HepG2 (cell line): ENCODE measurements around the gene PM20D1. TPM values are rescaled to one million over a fixed set of nuclear protein-coding genes. Genes with fewer than 3 reads are reported as not detected.

Source experiments
- ATAD3A ChIP-seq: sonication (generic); formaldehyde crosslinking; IDR thresholded peaks from 2 replicates; pipeline ENCODE4 v1.4.0; 2020; ENCODE audit warnings: missing genetic modification reagents
- ATF2 ChIP-seq: sonication (generic); formaldehyde crosslinking; IDR thresholded peaks from 2 replicates; pipeline ENCODE4 v1.4.0; 2020; ENCODE audit warnings: missing genetic modification reagents
- CREBL2 ChIP-seq: sonication (generic); formaldehyde crosslinking; IDR thresholded peaks from 2 replicates; pipeline ENCODE4 v1.8.1; 2023; ENCODE audit warnings: missing genetic modification reagents, mild to moderate bottlenecking, borderline replicate concordance
- DNMT3B ChIP-seq: conservative IDR thresholded peaks from 2 replicates; pipeline ENCODE4 v1.6.1; 2016; ENCODE audit warnings: missing biosample characterization, control low read depth
- ETS1 ChIP-seq: sonication (generic); formaldehyde crosslinking; IDR thresholded peaks from 2 replicates; pipeline ENCODE4 v1.4.0; 2020; ENCODE audit warnings: missing genetic modification reagents
- FOXM1 ChIP-seq: sonication (generic); formaldehyde crosslinking; IDR thresholded peaks from 2 replicates; pipeline ENCODE4 v1.5.0; 2020; ENCODE audit warnings: missing genetic modification reagents
- HDAC6 ChIP-seq: fragments of 200-600 bp; sonication (generic); IDR thresholded peaks from 2 replicates; pipeline ENCODE4 v1.7.0; 2017; ENCODE audit warnings: mild to moderate bottlenecking, antibody characterized with exemption, low read length, low read depth
- KLF16 ChIP-seq, 2 experiments: sonication (generic) in 1 of 2; formaldehyde crosslinking in 1 of 2; IDR thresholded peaks; 2 replicates each; pipeline versions ENCODE4 v1.6.1 to v1.8.0; 2016 to 2023; ENCODE audit warnings: missing genetic modification reagents in 2 of 2, missing compliant biosample characterization in 1 of 2
- LRRFIP1 ChIP-seq: sonication (generic); formaldehyde crosslinking; conservative IDR thresholded peaks from 2 replicates; pipeline ENCODE4 v1.4.0; 2020; ENCODE audit warnings: missing genetic modification reagents
- MAFF ChIP-seq: IDR thresholded peaks from 2 replicates; pipeline ENCODE4 v1.6.1; 2011; ENCODE audit warnings: low read depth, low read length, improper control_type of control experiment
- MEIS2 ChIP-seq: sonication (generic); formaldehyde crosslinking; IDR thresholded peaks from 2 replicates; pipeline ENCODE4 v1.9.0; 2021; ENCODE audit warnings: mild to moderate bottlenecking, missing genetic modification reagents
- NRL ChIP-seq: sonication (generic); formaldehyde crosslinking; IDR thresholded peaks from 2 replicates; pipeline ENCODE4 v1.5.0; 2020; ENCODE audit warnings: missing genetic modification reagents, mild to moderate bottlenecking, moderate library complexity, borderline replicate concordance
- RBAK ChIP-seq: sonication (generic); formaldehyde crosslinking; IDR thresholded peaks from 2 replicates; pipeline ENCODE4 v1.5.1; 2020; ENCODE audit warnings: mild to moderate bottlenecking, missing genetic modification reagents
- ZBTB42 ChIP-seq: sonication (generic); formaldehyde crosslinking; IDR thresholded peaks from 2 replicates; pipeline ENCODE4 v1.5.0; 2020; ENCODE audit warnings: mild to moderate bottlenecking, missing genetic modification reagents
- ZC3H4 ChIP-seq: sonication (generic); formaldehyde crosslinking; IDR thresholded peaks from 2 replicates; pipeline ENCODE4 v1.4.0; 2020; ENCODE audit warnings: missing genetic modification reagents, borderline replicate concordance
- ZNF136 ChIP-seq: sonication (generic); formaldehyde crosslinking; IDR thresholded peaks from 2 replicates; pipeline ENCODE4 v1.8.1; 2022; ENCODE audit warnings: low read depth, mild to moderate bottlenecking, moderate library complexity, missing genetic modification reagents
- ZNF224 ChIP-seq: sonication (generic); formaldehyde crosslinking; IDR thresholded peaks from 2 replicates; pipeline ENCODE4 v1.5.0; 2020; ENCODE audit warnings: mild to moderate bottlenecking, missing genetic modification reagents
- ZNF432 ChIP-seq: sonication (generic); formaldehyde crosslinking; IDR thresholded peaks from 2 replicates; pipeline ENCODE4 v1.5.0; 2020; ENCODE audit warnings: missing genetic modification reagents, mild to moderate bottlenecking, borderline replicate concordance
- ZNF468 ChIP-seq: sonication (generic); formaldehyde crosslinking; IDR thresholded peaks from 2 replicates; pipeline ENCODE4 v1.8.0; 2022; ENCODE audit warnings: mild to moderate bottlenecking, moderate library complexity, missing genetic modification reagents
- polyA plus RNA-seq, 8 experiments: library from polyadenylated mRNA; depleted of rRNA in 3 of 8; stranded (reverse) in 7 of 8; unstranded in 1 of 8; fragments of >200 nt; fragmentation: Illumina TruSeq in 4 of 8; extraction: Trizol in 4 of 8; gene quantifications; 2 replicates each; pipeline versions ENCODE4 v1.2.1 to v1.2.3, GENCODE V29; 2011 to 2016; ENCODE audit warnings: low read depth in 4 of 8, missing spikeins in 1 of 8, mixed read lengths in 1 of 8; ENCODE audit not compliant: insufficient read depth in 1 of 8
- total RNA-seq, 5 experiments: library from RNA; depleted of rRNA; stranded (reverse); fragments of >200 nt; fragmentation: Illumina TruSeq; extraction: Trizol; gene quantifications; 2 replicates each; pipeline ENCODE4 v1.2.3, GENCODE V29; 2016; ENCODE audit warnings: low read depth in 1 of 5
- TF ChIP-seq, protein P1 (sequence below): sonication (generic); formaldehyde crosslinking; conservative IDR thresholded peaks from 2 replicates; pipeline ENCODE4 v1.8.0; 2022; ENCODE audit warnings: mild to moderate bottlenecking, moderate library complexity, missing genetic modification reagents

Gene PM20D1
- total and polyA plus RNA-seq, 2 of the 13 experiments (the other 11 are each of a cell fraction or from before 2014, with no cell fraction given), result not detected

DNA sequence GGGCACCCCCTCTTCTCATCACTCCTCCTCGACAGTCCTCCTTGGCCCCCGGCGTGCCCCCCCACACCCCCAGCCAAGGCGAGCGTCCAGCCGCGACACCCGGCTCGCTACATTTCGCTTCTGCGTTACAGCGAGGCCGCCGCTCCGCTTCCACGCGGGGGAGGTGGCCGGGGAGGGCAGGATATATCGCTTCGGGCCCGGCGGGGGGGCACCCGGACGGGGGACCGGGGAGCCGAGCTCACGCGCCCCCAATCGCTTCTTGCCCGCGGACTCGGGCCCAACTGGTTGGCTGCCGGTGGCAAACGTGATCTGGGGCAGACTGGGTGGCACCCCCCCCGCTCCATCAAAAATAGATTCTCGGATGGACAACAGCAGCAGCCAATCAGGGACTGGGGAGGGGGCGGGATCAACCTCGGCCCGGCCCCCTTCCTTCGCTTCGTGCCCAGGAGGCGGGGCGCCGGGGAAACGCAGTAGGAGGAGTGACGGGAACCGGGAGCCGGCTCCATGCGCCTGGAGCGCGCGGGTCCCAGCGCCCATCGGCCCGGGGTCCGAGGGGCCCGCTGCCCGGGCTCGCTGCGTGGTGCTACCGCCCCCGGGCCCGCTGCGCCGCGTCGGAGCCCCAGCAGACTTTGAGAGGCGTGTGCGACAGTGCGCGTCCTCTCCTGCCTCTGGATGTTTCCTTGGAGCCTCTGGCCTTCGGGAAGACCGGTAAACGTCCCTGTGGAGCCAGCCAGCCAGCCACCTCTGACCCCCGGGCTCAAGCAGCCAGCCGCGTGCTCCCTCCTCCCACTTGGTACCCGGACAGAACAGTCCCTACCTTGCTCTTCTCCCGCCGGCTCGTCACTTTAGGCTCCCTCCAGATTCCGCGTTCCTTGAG is 36.8 kb downstream of the PM20D1 start, which contains the start of gene SLC41A1 (continued):
- TF ChIP-seq LRRFIP1 (no peak), MAFF (no peak), ZNF224 (no peak), CREBL2 (CRISPR knock-in tag) (no peak), MEIS2 (CRISPR knock-in tag) (no peak), ATAD3A (no peak), KLF16 (CRISPR knock-in tag; IDR thresholded peaks at IDR 0.05) (no peak), NRL (CRISPR knock-in tag) (peak; percentile 56; the same call in 1 of the 2 replicates), ATF2 (no peak), ZC3H4 (CRISPR knock-in tag) (no peak), ZNF468 (CRISPR knock-in tag) (no peak), DNMT3B (no peak), RBAK (no peak), FOXM1 (CRISPR knock-in tag) (no peak), HDAC6 (no peak), ZNF136 (CRISPR knock-in tag) (no peak), ZNF432 (no peak), ETS1 (no peak), ZBTB42 (CRISPR knock-in tag) (no peak)
- TF ChIP-seq, protein P1, sequence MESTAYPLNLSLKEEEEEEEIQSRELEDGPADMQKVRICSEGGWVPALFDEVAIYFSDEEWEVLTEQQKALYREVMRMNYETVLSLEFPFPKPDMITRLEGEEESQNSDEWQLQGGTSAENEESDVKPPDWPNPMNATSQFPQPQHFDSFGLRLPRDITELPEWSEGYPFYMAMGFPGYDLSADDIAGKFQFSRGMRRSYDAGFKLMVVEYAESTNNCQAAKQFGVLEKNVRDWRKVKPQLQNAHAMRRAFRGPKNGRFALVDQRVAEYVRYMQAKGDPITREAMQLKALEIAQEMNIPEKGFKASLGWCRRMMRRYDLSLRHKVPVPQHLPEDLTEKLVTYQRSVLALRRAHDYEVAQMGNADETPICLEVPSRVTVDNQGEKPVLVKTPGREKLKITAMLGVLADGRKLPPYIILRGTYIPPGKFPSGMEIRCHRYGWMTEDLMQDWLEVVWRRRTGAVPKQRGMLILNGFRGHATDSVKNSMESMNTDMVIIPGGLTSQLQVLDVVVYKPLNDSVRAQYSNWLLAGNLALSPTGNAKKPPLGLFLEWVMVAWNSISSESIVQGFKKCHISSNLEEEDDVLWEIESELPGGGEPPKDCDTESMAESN (CRISPR knock-in tag), result no peak
